WERI-Rb-1 (cell line): ENCODE data around the gene TTC7B.

Source experiments
- DNase-seq: peaks from one replicate; pipeline ENCODE4 v3.0.0-alpha.2; 2020
- H3K27ac ChIP-seq: fragments of 250-450 bp; sonication (Bioruptor Pico); 2 replicates; pipeline ENCODE4 v1.5.1; 2020; ENCODE audit warnings: mild to moderate bottlenecking, moderate library complexity
- H3K27me3 ChIP-seq: fragments of 250-450 bp; sonication (Bioruptor Pico); 2 replicates; pipeline ENCODE4 v1.5.1; 2021; ENCODE audit warnings: mild to moderate bottlenecking, low read depth, moderate library complexity; ENCODE audit not compliant: insufficient read depth, severe bottlenecking
- H3K36me3 ChIP-seq: fragments of 250-450 bp; sonication (Bioruptor Pico); 2 replicates; pipeline ENCODE4 v1.5.1; 2020; ENCODE audit warnings: mild to moderate bottlenecking, moderate library complexity
- H3K4me3 ChIP-seq: 2 replicates; pipeline ENCODE4 v1.5.1; 2011; ENCODE audit warnings: low read depth, mild to moderate bottlenecking, control low read depth, low read length
- H3K9me3 ChIP-seq: fragments of 250-450 bp; sonication (Bioruptor Pico); 2 replicates; pipeline ENCODE4 v1.5.1; 2021; ENCODE audit warnings: mild to moderate bottlenecking, moderate library complexity; ENCODE audit not compliant: severe bottlenecking
- CTCF ChIP-seq: IDR thresholded peaks from 2 replicates; pipeline ENCODE4 v1.5.1; 2011; ENCODE audit warnings: low read depth, mild to moderate bottlenecking, control low read depth, inconsistent platforms, low read length

The TTC7B gene

GRCh38 chr14:90491911-90492531, 324.2 kb downstream of the TTC7B start:
- Histone ChIP-seq H3K27me3 (no peaks in the 10 kb centered on the region), H3K9me3 (no peaks in the 10 kb centered on the region), H3K36me3 (no peaks in the 10 kb centered on the region), H3K4me3 (no peak overlapping the region), H3K27ac (no peak overlapping the region)
- no peak for TF ChIP-seq CTCF
- DNase-seq: no peak

- DNase-seq: no peak
- H3K27me3 ChIP-seq: no peaks in the 10 kb centered on the region
- no peaks in the 10 kb centered on the region for H3K36me3 ChIP-seq
- TF ChIP-seq CTCF: no peak
- H3K4me3 ChIP-seq: no peak overlapping the region
- no peak overlapping the region for H3K27ac ChIP-seq
- H3K9me3 ChIP-seq: no peaks in the 10 kb centered on the region
Observed at GRCh38 chr14:90491221-90491885, 324.9 kb downstream of the TTC7B start.

GRCh38 chr14:90490720-90491050, 325.5 kb downstream of the TTC7B start:
- Histone ChIP-seq H3K9me3 (no peaks in the 10 kb centered on the region), H3K36me3 (no peaks in the 10 kb centered on the region), H3K4me3 (no peak overlapping the region), H3K27me3 (peaks cover under 1% of the 10 kb centered on the region), H3K27ac (no peak overlapping the region)
- no peak for DNase-seq
- no peak for TF ChIP-seq CTCF

GRCh38 chr14:90489916-90490719, 326.1 kb downstream of the TTC7B start:
- no peak overlapping the region for H3K27ac ChIP-seq
- no peak overlapping the region for H3K4me3 ChIP-seq
- H3K36me3 ChIP-seq: no peaks in the 10 kb centered on the region
- DNase-seq: no peak
- TF ChIP-seq CTCF: no peak
- H3K27me3 ChIP-seq: peaks cover 2% of the 10 kb centered on the region
- no peaks in the 10 kb centered on the region for H3K9me3 ChIP-seq

GRCh38 chr14:90489306-90489705, 326.9 kb downstream of the TTC7B start:
- H3K27me3 ChIP-seq: peaks cover 2% of the 10 kb centered on the region
- H3K27ac ChIP-seq: no peak overlapping the region
- no peaks in the 10 kb centered on the region for H3K9me3 ChIP-seq
- no peak for DNase-seq
- H3K4me3 ChIP-seq: no peak overlapping the region
- TF ChIP-seq CTCF: no peak
- H3K36me3 ChIP-seq: no peaks in the 10 kb centered on the region
